Measurements from ENCODE around the gene CAVIN4.

Gene CAVIN4

GRCh38 chr9:100626949-100627348, 49.1 kb downstream of the CAVIN4 start:
- DNase-seq (ENCODE audit: low spot score): no peak
- H3K27ac ChIP-seq: no peak overlapping the region
- POLR2A ChIA-PET (ENCODE audit: low non-redundant PET): no interaction called here
- CTCF ChIA-PET: interaction anchor here (0.7 kb wide), 1 partner anchor 703 kb away, joined by 3 read pairs; no protein-coding TSS in a partner anchor
- TF ChIP-seq CTCF (conservative IDR thresholded peaks at IDR 0.05; ENCODE audit: low read depth): no peak

GRCh38 chr9:100637787-100638186, 59.9 kb downstream of the CAVIN4 start:
- H3K27ac ChIP-seq: no peak overlapping the region
- no peak for TF ChIP-seq CTCF (conservative IDR thresholded peaks at IDR 0.05; ENCODE audit: low read depth)
- ChIA-PET POLR2A (ENCODE audit: low non-redundant PET) (no interaction called here), CTCF (interaction anchor here (0.7 kb wide), 1 partner anchor 16 kb away, joined by 3 read pairs; no protein-coding TSS in a partner anchor)
- no peak for DNase-seq (ENCODE audit: low spot score)
